AG09309 (cell line): ENCODE data around the gene DCHS1.

ENCODE experiments used
- DNase-seq: peaks from one replicate; pipeline ENCODE4 v3.0.0-alpha.2; 2010; ENCODE audit warnings: low read depth
- H3K4me3 ChIP-seq: 2 replicates; pipeline ENCODE4 v1.5.1; 2011; ENCODE audit warnings: mild to moderate bottlenecking, low read depth, low read length, moderate library complexity; ENCODE audit not compliant: control insufficient read depth
- TF ChIP-seq, protein P1 (sequence below): IDR thresholded peaks from 2 replicates; pipeline ENCODE4 v1.5.1; 2011; ENCODE audit warnings: mild to moderate bottlenecking, low read depth, low read length, inconsistent platforms; ENCODE audit not compliant: insufficient read depth, control insufficient read depth; ENCODE audit errors: missing control alignments

The DCHS1 gene

DNA sequence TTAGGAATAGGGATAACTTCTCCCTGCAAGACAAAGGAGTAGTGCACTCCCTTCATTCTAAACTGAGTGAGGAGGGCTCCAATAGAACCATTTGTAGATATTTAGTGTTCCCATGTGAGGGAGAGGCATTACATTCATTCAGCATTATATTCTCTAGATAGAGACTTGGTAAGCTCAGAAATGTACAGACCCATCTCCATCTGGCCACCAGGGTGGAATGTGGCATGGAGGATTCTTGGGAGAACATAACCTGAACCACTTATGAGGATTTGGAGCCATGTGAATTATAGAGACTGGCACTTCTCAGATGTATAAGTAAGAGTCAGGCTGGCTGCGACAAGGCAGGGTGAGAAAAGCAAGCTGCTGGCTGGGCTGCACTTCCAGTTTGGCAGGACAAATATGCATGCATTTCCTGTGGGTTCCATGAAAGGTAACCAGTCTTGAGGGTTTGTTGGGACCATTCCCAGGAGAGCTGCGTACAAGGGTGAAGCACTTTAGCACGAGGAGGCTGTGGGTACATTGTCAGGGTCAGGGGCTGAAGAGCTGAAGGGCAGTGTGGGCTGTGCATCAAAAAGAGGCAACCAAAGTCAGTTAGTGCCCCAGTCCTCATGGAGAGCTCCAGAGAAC, 61.4 kb downstream of the DCHS1 start:
- TF ChIP-seq, protein P1, sequence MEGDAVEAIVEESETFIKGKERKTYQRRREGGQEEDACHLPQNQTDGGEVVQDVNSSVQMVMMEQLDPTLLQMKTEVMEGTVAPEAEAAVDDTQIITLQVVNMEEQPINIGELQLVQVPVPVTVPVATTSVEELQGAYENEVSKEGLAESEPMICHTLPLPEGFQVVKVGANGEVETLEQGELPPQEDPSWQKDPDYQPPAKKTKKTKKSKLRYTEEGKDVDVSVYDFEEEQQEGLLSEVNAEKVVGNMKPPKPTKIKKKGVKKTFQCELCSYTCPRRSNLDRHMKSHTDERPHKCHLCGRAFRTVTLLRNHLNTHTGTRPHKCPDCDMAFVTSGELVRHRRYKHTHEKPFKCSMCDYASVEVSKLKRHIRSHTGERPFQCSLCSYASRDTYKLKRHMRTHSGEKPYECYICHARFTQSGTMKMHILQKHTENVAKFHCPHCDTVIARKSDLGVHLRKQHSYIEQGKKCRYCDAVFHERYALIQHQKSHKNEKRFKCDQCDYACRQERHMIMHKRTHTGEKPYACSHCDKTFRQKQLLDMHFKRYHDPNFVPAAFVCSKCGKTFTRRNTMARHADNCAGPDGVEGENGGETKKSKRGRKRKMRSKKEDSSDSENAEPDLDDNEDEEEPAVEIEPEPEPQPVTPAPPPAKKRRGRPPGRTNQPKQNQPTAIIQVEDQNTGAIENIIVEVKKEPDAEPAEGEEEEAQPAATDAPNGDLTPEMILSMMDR = no peak
- H3K4me3 ChIP-seq = no peak overlapping the region
- no peak for DNase-seq

DNA sequence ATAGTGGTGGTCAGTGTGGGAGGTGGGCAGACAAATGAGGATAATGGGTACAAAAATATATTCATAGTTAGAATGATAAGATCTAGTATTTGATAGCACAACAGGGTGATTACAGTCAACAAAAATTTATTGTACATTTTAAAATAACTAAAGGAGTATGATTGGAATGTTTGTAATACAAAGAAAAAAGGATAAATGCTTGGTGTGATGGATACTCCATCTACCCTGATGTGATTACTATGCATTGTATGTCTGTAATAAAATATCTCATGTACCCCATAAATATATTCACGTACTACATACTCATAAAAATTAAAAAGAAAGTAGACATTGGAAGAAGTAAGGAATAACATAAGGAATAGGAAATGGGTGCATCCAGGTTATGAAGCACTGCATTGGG, 67.6 kb downstream of the DCHS1 start:
- TF ChIP-seq, protein P1 = no peak
- DNase-seq = no peak
- H3K4me3 ChIP-seq = no peak overlapping the region

DNA sequence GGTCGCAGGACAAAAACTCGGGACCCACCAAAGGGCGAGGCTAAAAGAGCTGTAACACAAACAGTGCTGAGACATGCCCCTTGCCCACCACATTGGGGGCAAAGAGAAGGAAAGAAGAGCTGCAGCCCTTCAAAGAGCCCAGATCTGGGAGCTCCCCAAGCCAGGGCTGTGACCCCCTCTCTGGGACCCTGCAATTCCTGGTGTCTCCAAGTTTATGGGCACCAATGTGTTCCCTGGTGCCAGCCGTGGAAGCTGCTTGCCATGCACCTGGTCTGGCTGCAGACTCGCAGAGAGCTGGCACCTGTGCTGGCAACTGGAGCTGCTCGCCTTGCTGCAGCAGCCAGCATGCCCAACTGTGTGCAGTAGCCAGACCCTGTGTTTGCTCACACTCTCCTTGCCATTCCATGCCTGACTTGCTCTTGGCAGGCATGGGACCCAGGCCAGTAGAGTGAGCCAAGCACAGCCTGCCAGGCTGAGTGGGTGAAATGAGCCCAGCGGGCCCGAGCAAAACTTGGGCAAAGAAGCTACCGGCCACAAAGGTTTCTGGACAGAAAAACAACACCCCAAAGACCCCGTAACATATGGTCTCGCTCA, 68.2 kb downstream of the DCHS1 start:
- H3K4me3 ChIP-seq = no peak overlapping the region
- no peak for DNase-seq
- TF ChIP-seq, protein P1 = no peak

DNA sequence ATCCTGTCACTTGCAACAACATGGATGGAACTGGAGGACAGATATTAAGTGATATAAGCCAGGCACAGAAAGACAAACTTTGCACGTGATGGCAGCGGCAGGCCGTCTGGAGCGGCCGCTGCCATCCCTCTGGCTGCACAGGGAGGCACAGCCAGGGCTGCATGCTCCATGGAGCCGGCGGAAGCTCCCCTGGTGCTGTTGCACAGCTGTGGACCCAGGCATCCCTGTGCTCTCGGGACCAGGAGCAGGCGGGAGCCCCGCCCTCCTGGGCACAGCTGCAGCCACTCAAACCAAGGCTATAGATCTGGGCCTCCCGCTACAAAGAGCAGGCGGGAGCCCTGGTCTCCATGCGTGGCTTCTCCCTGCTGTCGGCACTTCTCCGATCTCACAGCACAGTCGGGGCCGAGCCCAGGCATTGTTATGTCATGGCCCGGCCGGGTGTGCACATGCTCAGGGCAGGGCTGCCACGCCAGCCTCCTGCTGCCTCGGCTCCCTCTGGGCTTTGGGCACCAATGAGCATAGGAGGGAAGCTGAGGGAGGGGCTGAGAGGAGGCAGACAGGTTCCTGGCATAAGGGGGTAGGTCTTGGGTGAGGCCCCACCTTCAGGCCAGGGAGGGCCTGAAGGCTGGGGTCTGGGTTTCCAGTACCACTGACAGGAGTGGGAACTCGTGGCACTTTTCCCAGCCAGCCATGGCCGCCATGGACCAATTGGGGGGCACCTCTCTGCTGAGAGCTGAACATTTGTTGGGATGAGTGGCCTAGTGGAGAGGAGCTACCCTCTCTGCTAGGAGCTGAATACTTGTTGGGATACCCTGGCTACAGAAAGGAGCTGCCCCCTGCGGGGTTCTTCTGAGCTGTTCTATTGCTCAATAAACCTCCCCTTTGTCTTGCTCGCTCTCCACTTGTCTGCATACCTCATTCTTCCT, 68.9 kb downstream of the DCHS1 start:
- no peak for DNase-seq

DNA sequence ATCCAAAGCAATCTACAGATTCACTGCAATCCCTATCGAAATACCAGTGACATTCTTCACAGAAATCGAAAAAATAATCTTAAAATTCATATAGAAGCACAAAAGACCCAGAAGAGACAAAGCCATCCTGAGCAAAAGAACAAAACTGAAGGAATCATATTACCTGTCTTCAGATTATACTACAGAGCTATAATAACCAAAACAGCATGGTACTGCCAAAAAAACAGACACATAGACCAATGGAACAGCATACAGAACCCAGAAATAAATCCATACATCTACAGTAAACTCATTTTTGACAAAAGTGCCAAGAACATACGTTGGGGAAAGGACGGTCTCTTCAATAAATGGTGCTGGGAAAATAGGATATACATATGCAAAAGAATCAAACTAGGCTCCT, 71.1 kb downstream of the DCHS1 start:
- TF ChIP-seq, protein P1 = no peak
- DNase-seq = no peak
- H3K4me3 ChIP-seq = no peak overlapping the region

More for the DNA sequence above, 68.9 kb downstream of the DCHS1 start:
- no peak overlapping the region for H3K4me3 ChIP-seq
- TF ChIP-seq, protein P1 = no peak

DNA sequence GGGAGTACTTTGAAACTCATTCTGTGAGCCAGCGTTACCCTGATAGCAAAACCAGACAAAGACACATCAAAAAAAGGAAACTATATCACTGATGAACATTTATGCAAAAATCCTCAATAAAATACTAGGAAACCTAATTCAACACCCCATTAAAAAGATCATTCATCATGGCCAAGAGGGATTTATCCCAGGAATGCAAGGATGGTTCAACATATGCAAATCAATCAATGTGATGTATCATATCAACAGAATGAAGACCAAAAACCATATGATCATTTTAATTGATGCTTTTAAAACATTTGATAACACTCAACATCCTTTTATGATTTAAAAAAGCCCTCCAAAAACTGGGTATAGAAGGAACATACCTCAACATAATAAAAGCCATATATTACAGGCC, 72.0 kb downstream of the DCHS1 start:
- TF ChIP-seq, protein P1 = no peak
- no peak overlapping the region for H3K4me3 ChIP-seq
- no peak for DNase-seq
